GM18499 (cell line): ENCODE results near the gene FAM184B.

Experiments
- ATAC-seq: cut with Tn5 transposase; IDR thresholded peaks from one replicate; pipeline ENCODE4 v1.9.1; 2021; ENCODE audit warnings: moderate number of reproducible peaks; ENCODE audit not compliant: insufficient read depth, unreplicated experiment

The FAM184B gene

GRCh38 chr4:17778431-17778830 lies 3.0 kb downstream of the FAM184B start:
- ATAC-seq = no peak

GRCh38 chr4:17773135-17773698 lies 8.2 kb downstream of the FAM184B start:
- ATAC-seq = no peak

- ATAC-seq = no peak
Measured at GRCh38 chr4:17771284-17771908, 10.0 kb downstream of the FAM184B start.

- no peak for ATAC-seq
Measured at GRCh38 chr4:17770845-17771244, 10.6 kb downstream of the FAM184B start.

- no peak for ATAC-seq
Measured at GRCh38 chr4:17769406-17770174, 11.8 kb downstream of the FAM184B start.

- no peak for ATAC-seq
Measured at GRCh38 chr4:17766826-17767458, 14.5 kb downstream of the FAM184B start.

GRCh38 chr4:17765514-17766286 lies 15.7 kb downstream of the FAM184B start:
- ATAC-seq = no peak

GRCh38 chr4:17763931-17764330 lies 17.5 kb downstream of the FAM184B start:
- ATAC-seq = no peak

- no peak for ATAC-seq
Measured at GRCh38 chr4:17763416-17763815, 18.0 kb downstream of the FAM184B start.

GRCh38 chr4:17762726-17763125 lies 18.7 kb downstream of the FAM184B start:
- no peak for ATAC-seq

- ATAC-seq = no peak
Measured at GRCh38 chr4:17761062-17761461, 20.4 kb downstream of the FAM184B start.

- ATAC-seq = no peak
Measured at GRCh38 chr4:17760626-17761025, 20.8 kb downstream of the FAM184B start.

- ATAC-seq = no peak
Measured at GRCh38 chr4:17758485-17758884, 22.9 kb downstream of the FAM184B start.

GRCh38 chr4:17757621-17758020 lies 23.8 kb downstream of the FAM184B start:
- ATAC-seq = no peak

GRCh38 chr4:17753646-17754045 lies 27.8 kb downstream of the FAM184B start:
- no peak for ATAC-seq

- ATAC-seq = no peak
Measured at GRCh38 chr4:17740702-17741101, 40.7 kb downstream of the FAM184B start.

- no peak for ATAC-seq
Measured at GRCh38 chr4:17736484-17736883, 44.9 kb downstream of the FAM184B start.

- ATAC-seq = no peak
Measured at GRCh38 chr4:17726911-17727310, 54.5 kb downstream of the FAM184B start.

- no peak for ATAC-seq
Measured at GRCh38 chr4:17723648-17724047, 57.8 kb downstream of the FAM184B start.

- no peak for ATAC-seq
Measured at GRCh38 chr4:17722356-17722700, 59.1 kb downstream of the FAM184B start.
